ENCODE results near the gene KRT77. TPM values are rescaled to one million over a fixed set of nuclear protein-coding genes. Genes with fewer than 3 reads are reported as not detected.
"Not testable (repeated sequence)": the region's sequence is repeated elsewhere in the genome, so short reads cannot be mapped to it uniquely, and the experiment has no call there.

The KRT77 gene
- total RNA-seq = not detected
- not detected for polyA plus RNA-seq (2013, experiment 1 of 2)
- not detected for polyA plus RNA-seq (2013, experiment 2 of 2)
- long read RNA-seq, experiment 1 = 0 reads
- long read RNA-seq, experiment 2 = 0 reads
- long read RNA-seq, experiment 3 = 0 reads
- long read RNA-seq, experiment 4 = 0 reads

GRCh38 chr12:52703424-52703823, at the start of gene KRT77:
TSS of gene KRT77 (minus strand) at chr12:52703524. CDS start at chr12:52703434, 90 bp downstream.
- H3K9me3 Mint-ChIP-seq = no peaks in the 10 kb centered on the region
- no peaks in the 10 kb centered on the region for H3K36me3 Mint-ChIP-seq (ENCODE audit: low read depth)
- H3K27me3 ChIP-seq (ENCODE audit: control insufficient read depth, insufficient read depth, low read length, poor library complexity, severe bottlenecking) = peaks cover 31% of the 10 kb centered on the region
- H3K4me3 ChIP-seq (ENCODE audit: low read length) = no peak within 1 kb of the TSS
- no peaks in the 10 kb centered on the region for H3K36me3 ChIP-seq (ENCODE audit: control insufficient read depth, insufficient read depth, low read length)
- no peak within 1 kb of the TSS for H3K27ac Mint-ChIP-seq
- TF ChIP-seq, protein P1, sequence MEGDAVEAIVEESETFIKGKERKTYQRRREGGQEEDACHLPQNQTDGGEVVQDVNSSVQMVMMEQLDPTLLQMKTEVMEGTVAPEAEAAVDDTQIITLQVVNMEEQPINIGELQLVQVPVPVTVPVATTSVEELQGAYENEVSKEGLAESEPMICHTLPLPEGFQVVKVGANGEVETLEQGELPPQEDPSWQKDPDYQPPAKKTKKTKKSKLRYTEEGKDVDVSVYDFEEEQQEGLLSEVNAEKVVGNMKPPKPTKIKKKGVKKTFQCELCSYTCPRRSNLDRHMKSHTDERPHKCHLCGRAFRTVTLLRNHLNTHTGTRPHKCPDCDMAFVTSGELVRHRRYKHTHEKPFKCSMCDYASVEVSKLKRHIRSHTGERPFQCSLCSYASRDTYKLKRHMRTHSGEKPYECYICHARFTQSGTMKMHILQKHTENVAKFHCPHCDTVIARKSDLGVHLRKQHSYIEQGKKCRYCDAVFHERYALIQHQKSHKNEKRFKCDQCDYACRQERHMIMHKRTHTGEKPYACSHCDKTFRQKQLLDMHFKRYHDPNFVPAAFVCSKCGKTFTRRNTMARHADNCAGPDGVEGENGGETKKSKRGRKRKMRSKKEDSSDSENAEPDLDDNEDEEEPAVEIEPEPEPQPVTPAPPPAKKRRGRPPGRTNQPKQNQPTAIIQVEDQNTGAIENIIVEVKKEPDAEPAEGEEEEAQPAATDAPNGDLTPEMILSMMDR (conservative IDR thresholded peaks at IDR 0.05) = no peak
- no peak for DNase-seq
- no peaks in the 10 kb centered on the region for H3K9me3 ChIP-seq (ENCODE audit: control insufficient read depth, low read length)
- H3K9ac ChIP-seq (ENCODE audit: extremely low read depth, low read length, poor library complexity, severe bottlenecking) = no peak within 1 kb of the TSS
- peaks cover 7% of the 10 kb centered on the region for H3K4me1 ChIP-seq (ENCODE audit: control insufficient read depth, insufficient read depth, low read length)
- no peak within 1 kb of the TSS for H3K27ac ChIP-seq (ENCODE audit: low read depth, low read length)
- whole genome bisulfite sequencing, 2 experiments (ENCODE audit: insufficient coverage in 1 of 2, insufficient read length in 1 of 2) = 86 to 88% methylated on average over 1 of the region's 2 CpGs
- peaks cover 20% of the 10 kb centered on the region for H3K27me3 Mint-ChIP-seq (ENCODE audit: insufficient read depth)
- H3K4me3 Mint-ChIP-seq = no peak within 1 kb of the TSS
- H3K4me1 Mint-ChIP-seq = peaks cover 13% of the 10 kb centered on the region

- TF ChIP-seq, protein P1 (conservative IDR thresholded peaks at IDR 0.05) = no peak
- Histone ChIP-seq H3K36me3 (ENCODE audit: control insufficient read depth, insufficient read depth, low read length) (no peaks in the 10 kb centered on the region), H3K4me1 (ENCODE audit: control insufficient read depth, insufficient read depth, low read length) (no peaks in the 10 kb centered on the region), H3K9ac (ENCODE audit: extremely low read depth, low read length, poor library complexity, severe bottlenecking) (no peak overlapping the region), H3K27me3 (ENCODE audit: control insufficient read depth, insufficient read depth, low read length, poor library complexity, severe bottlenecking) (peaks cover 61% of the 10 kb centered on the region), H3K4me3 (ENCODE audit: low read length) (no peak overlapping the region), H3K9me3 (ENCODE audit: control insufficient read depth, low read length) (no peaks in the 10 kb centered on the region), H3K27ac (ENCODE audit: low read depth, low read length) (no peak overlapping the region)
- H3K4me1 Mint-ChIP-seq = no peaks in the 10 kb centered on the region
- 78 to 100% methylated on average over 2 of the region's 2 CpGs for WGBS, 2 experiments (ENCODE audit: insufficient coverage in 1 of 2, insufficient read length in 1 of 2)
- no peaks in the 10 kb centered on the region for H3K36me3 Mint-ChIP-seq (ENCODE audit: low read depth)
- peaks cover 41% of the 10 kb centered on the region for H3K27me3 Mint-ChIP-seq (ENCODE audit: insufficient read depth)
- no peaks in the 10 kb centered on the region for H3K9me3 Mint-ChIP-seq
- no peak overlapping the region for H3K27ac Mint-ChIP-seq
- no peak overlapping the region for H3K4me3 Mint-ChIP-seq
- DNase-seq = no peak
Measured at GRCh38 chr12:52752516-52752915, 49.2 kb upstream of the KRT77 start.

GRCh38 chr12:52751795-52752194, 48.5 kb upstream of the KRT77 start:
- H3K27ac ChIP-seq (ENCODE audit: low read depth, low read length) = no peak overlapping the region
- TF ChIP-seq, protein P1 (conservative IDR thresholded peaks at IDR 0.05) = no peak
- Mint-ChIP-seq H3K4me3 (no peak overlapping the region), H3K4me1 (no peaks in the 10 kb centered on the region), H3K27ac (no peak overlapping the region), H3K36me3 (ENCODE audit: low read depth) (no peaks in the 10 kb centered on the region), H3K27me3 (ENCODE audit: insufficient read depth) (peaks cover 41% of the 10 kb centered on the region), H3K9me3 (no peaks in the 10 kb centered on the region)
- DNase-seq = no peak
- H3K9me3 ChIP-seq (ENCODE audit: control insufficient read depth, low read length) = no peaks in the 10 kb centered on the region
- H3K4me1 ChIP-seq (ENCODE audit: control insufficient read depth, insufficient read depth, low read length) = no peaks in the 10 kb centered on the region
- no peaks in the 10 kb centered on the region for H3K36me3 ChIP-seq (ENCODE audit: control insufficient read depth, insufficient read depth, low read length)
- H3K27me3 ChIP-seq (ENCODE audit: control insufficient read depth, insufficient read depth, low read length, poor library complexity, severe bottlenecking) = peaks cover 67% of the 10 kb centered on the region
- no peak overlapping the region for H3K4me3 ChIP-seq (ENCODE audit: low read length)
- no peak overlapping the region for H3K9ac ChIP-seq (ENCODE audit: extremely low read depth, low read length, poor library complexity, severe bottlenecking)

DNA sequence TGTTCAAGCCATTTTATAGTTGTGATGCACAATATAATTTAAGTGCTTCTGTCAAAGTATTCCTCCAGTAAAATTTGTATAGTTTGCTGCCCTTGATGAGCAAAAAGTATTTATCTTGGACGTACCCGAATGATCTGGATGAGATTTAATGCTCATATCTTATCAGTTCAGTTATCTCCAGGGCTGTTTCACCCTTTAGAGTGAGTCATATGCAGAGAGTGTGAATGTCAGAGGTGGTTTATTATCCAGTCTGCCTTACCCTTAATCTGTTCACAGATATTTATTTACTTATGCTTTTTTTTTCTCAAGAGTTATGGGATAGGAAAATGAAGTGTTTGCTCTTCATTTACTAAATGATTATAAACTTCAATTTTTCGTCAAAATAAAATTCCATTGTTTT, 47.2 kb upstream of the KRT77 start:
- not testable (repeated sequence) for H3K9me3 ChIP-seq (ENCODE audit: control insufficient read depth, low read length); H3K4me1 Mint-ChIP-seq; H3K4me3 ChIP-seq (ENCODE audit: low read length); DNase-seq; H3K9ac ChIP-seq (ENCODE audit: extremely low read depth, low read length, poor library complexity, severe bottlenecking); H3K4me1 ChIP-seq (ENCODE audit: control insufficient read depth, insufficient read depth, low read length); H3K4me3 Mint-ChIP-seq; H3K9me3 Mint-ChIP-seq; H3K36me3 ChIP-seq (ENCODE audit: control insufficient read depth, insufficient read depth, low read length); H3K36me3 Mint-ChIP-seq (ENCODE audit: low read depth); H3K27ac ChIP-seq (ENCODE audit: low read depth, low read length); H3K27ac Mint-ChIP-seq
- peaks cover 77% of the 10 kb centered on the region for H3K27me3 ChIP-seq (ENCODE audit: control insufficient read depth, insufficient read depth, low read length, poor library complexity, severe bottlenecking)
- peaks cover 47% of the 10 kb centered on the region for H3K27me3 Mint-ChIP-seq (ENCODE audit: insufficient read depth)
- 90% methylated on average over 2 of the region's 3 CpGs; no CpG with 5 or more reads in 1 of the 2 experiments for WGBS, 2 experiments (ENCODE audit: insufficient coverage in 1 of 2, insufficient read length in 1 of 2)
